G401 (cell line): ENCODE measurements around the gene RAB43. TPM values are rescaled to one million over a fixed set of nuclear protein-coding genes. Genes with fewer than 3 reads are reported as not detected.

ENCODE experiments used
- DNase-seq: peaks from one replicate; pipeline ENCODE4 v3.0.0-alpha.2; 2015; ENCODE audit warnings: low spot score
- in situ Hi-C: cut with HindIII; loops from 2 replicates; pipeline ENCODE4 v1.10.0; 2016; ENCODE audit warnings: low sequenced_read_pairs, mixed read lengths
- total RNA-seq: library from RNA; depleted of rRNA; stranded (reverse); fragments of >200 nt; shearing (Covaris generic); gene quantifications from 2 replicates; pipeline ENCODE4 v1.2.3, GENCODE V29; 2014

Gene RAB43
- total RNA-seq, 1 experiment from 2014 or later, result 17.5 TPM

DNA sequence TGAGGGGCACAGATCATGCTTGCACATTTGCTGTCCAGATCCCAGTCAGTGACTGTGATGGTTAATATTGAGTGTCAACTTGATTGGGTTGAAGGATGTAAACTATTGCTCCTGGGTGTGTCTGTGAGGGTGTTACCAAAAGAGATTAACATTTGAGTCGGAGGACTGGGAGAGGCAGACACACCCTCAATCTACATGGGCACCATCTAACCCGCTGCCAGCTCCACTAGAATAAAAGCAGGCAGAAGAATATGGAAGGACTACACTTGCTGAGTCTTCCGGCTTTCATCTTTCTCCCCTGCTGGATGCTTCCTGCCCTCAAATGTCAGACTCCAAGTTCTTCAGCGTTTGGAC is 55.9 kb downstream of the RAB43 start:
- in situ Hi-C loops, result no loop called here
- DNase-seq, result no peak

DNA sequence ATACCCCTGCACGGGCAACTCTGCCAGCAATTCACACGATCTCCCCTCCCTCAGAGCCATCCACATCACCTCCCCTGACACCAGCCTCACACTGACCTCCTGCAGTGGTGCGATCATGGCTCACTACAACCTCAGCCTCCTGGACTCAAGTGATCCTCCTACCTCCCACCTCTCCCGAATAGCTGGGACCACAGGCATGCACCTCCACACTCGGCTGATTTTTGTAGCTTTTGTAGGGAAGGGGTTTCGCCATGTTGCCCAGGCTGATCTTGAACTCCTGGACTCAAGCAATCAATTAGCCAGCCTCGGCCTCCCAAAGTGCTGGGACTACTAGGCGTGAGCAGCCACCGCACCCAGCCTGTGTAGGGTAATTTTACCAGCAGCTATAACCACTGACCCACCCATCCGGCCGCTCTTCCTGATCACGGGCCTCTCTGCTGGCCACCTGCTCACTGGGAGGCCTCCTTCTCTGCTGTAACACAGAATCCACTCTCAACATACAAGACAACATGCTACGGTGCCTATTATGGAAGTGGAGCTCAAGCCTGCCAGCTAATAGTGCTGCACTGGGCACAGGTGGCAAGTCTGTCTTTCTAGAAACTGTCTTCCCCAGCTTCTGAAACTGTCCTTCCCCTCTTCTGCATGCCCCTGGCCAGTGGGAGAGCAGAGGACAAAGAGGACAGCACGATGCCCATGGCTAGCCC is 56.4 kb downstream of the RAB43 start:
- in situ Hi-C loops, result no loop called here
- DNase-seq, result no peak

DNA sequence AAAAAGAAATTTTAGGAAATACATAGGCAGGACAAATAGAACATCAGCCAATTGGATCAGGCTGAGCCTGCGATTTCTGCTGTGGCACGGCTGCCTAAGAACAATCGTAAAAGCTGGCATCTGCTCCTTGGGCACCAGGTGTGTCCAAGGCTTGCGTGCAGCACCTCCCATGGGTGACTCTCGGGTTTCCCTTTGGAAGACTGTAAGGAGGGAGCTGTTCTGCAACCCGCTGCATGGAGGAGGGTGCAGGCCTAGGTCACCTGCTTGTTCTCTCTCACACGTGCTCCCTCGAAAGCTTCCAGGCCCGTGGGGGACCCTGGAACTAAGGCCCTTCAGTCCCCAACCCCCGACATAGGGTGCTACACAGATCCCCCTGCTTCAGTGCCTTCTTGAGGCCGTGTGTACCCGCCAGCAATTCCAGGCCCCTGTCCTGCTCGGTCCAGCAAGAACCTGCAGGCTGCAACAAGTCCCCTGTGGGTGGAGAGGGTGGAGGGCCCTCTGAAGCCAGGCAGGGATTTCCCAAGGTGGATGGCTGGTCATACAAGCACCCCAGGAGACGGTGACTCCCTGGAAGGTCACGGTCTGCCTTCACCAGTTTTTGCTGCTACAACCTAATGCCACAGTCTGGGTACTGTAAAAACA is 57.6 kb downstream of the RAB43 start:
- DNase-seq, result no peak
- in situ Hi-C loops, result no loop called here

DNA sequence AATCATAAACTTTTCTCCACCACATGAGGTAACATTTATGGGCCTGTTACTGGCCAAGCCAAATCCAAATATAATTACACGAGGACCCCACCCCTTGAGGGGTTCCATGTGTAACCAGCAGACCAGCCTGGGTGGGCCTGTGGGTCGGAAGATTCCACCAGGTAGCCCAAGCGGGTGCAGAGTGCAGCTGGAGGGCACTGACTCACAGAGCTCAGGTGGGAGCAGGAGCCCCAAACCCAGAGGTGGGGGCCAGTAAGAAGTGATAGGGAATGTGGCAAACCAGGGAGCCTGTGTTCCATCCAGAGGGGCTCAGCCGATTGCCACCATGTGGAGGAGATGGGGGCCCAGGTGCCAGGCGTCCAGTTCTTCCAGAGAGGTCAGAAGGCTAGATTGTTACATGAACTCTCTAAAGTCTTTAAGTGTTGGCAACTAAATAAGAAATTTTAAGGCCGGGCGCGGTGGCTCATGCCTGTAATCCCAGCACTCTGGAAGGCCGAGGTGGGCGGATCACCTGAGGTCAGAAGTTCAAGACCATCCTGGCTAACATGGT is 58.4 kb downstream of the RAB43 start:
- no peak for DNase-seq
- in situ Hi-C loops, result no loop called here

DNA sequence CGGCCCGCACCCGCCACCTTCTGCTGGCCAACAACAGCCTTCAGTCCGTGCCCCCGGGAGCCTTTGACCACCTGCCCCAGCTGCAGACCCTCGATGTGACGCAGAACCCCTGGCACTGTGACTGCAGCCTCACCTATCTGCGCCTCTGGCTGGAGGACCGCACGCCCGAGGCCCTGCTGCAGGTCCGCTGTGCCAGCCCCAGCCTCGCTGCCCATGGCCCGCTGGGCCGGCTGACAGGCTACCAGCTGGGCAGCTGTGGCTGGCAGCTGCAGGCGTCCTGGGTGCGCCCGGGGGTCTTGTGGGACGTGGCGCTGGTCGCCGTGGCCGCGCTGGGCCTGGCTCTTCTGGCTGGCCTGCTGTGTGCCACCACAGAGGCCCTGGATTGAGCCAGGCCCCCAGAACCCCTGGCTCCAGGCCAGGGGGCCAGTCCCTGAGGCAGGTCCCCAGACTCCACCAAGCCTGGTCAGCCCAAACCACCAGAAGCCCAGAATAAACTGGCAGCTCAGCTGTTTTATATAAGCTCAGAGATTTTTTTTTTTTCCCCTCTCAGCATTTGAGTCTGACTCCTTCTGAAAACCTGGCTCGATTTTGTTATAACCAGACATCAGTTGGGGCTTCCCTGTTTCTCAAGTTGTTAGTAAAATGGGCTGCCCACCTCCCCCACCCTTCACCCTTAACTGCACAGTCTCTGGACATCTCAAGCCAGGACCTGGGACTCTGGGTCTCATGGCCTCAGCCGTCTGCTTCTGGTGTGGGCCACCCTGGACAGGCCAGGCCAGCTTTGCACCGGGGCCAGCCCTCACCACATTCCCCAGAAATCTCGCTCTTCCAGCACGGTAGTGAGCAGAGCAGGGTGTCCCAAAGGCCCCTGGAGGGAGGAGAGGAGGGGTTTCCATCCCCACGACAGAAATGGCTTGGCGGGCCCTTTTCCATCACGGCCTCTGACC is 59.4 kb downstream of the RAB43 start:
- in situ Hi-C loops, result no loop called here
- no peak for DNase-seq

DNA sequence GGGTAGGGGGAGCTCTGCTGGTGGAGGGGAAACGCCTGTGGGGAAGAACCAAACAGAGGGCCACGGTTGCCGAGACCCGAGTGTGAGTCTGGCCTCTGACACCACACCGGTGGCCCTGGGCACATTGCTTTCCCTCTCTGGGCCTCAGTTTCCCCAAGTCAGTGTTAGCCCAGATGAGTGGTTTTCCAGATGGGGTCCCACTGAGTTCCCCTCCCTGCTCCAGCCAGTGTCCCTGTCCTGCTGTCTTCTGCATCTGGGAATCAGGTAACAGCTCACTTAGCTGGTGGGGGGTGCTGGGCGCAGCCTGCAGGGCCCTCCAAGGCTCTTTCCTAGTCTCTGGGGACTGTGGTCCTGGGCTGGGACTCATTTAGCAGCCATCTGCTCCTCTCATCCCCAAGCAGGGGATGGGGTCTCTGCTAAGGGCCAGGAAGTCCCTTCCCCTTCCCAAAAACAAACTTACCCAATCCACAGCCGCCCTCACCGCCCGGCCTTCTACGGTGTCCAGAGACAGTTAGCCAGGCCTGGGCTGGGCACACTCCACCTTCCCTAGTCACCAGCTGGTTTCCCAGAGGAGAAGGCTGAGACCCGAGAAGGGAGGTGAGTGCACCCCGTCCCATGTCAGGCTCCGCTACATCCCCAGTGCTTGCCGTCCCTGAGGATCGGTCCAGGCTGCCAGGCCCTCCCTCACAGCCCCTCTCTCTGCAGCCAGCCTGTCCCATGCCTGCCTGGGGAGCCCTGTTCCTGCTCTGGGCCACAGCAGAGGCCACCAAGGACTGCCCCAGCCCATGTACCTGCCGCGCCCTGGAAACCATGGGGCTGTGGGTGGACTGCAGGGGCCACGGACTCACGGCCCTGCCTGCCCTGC is 60.3 kb downstream of the RAB43 start:
- in situ Hi-C loops, result no loop called here
- no peak for DNase-seq

DNA sequence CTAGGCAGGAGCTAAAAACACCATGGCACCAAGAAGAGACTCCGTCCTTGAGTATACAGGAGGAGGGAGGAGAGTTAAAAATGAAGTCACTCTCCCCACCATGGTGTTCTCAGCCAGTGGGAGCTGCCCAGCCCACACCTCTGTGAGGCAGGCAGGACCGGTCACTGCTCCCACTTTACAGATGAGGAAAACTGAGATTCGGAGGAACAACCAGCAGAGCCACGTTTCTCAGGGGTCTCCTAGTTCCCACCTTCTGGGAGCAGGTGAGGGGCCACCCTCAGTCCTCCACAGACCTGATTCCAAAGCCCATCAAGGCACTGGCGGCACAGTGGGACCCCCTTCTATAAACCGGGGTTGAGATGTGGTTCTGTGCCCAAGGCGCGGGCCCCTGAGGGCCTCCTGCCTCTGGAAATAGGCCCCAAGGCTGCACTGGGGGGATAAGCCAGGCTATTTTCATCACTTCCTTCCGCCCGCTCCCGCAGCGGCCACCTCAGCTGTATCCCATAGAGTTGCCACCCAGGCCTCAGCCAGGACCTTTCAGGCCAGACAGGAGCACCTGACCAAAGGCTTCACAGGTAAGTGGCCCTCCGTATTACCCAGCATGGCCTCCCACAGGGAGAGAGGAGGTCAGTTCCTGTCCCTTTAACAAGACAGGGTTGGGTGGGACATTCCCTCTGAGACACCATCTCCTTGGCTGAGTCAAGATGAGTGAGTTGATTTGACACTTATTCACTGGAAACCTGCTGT is 61.2 kb downstream of the RAB43 start, which contains the start of gene GP9:
TSS of gene GP9 (plus strand) at position 504 of the 747 bp plus-strand sequence. CDS start 961 bp downstream, outside the sequence.
- in situ Hi-C loops, result no loop called here
- DNase-seq, result no peak

DNA sequence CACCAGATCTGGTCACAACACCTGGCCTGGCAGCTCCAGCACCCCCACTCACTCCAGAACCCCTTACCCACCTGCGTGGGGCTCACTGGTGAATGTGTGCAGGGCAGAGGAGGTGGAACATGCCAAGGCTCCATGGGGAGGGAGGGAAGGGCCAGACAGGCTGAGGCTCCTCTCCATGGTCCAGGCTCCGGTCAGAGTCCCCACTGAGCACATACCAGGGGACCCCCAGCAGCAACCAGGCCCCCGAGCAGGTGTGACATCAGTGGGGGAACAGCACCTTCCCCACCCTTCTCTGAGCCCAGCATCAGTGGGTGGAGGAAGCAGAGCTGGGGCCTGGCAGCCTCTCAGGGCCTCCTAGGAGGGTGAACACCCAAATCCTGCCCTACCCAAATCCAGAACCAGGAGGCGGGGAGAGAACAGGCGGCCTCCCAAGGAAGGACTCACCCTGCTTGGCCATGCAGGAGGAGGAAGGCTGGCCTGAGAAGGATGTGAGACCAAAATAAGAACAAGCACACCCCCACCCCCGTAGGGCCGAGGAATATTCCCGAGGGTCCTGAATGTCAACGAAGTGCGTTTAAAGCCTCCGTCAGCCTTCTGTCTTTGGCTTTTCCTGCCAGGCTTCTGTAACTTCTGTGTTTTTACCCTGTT is 62.2 kb downstream of the RAB43 start:
- DNase-seq, result no peak
- in situ Hi-C loops, result loop anchor here (10.0 kb wide), 1 partner anchor 55 kb away; no protein-coding TSS in a partner anchor

DNA sequence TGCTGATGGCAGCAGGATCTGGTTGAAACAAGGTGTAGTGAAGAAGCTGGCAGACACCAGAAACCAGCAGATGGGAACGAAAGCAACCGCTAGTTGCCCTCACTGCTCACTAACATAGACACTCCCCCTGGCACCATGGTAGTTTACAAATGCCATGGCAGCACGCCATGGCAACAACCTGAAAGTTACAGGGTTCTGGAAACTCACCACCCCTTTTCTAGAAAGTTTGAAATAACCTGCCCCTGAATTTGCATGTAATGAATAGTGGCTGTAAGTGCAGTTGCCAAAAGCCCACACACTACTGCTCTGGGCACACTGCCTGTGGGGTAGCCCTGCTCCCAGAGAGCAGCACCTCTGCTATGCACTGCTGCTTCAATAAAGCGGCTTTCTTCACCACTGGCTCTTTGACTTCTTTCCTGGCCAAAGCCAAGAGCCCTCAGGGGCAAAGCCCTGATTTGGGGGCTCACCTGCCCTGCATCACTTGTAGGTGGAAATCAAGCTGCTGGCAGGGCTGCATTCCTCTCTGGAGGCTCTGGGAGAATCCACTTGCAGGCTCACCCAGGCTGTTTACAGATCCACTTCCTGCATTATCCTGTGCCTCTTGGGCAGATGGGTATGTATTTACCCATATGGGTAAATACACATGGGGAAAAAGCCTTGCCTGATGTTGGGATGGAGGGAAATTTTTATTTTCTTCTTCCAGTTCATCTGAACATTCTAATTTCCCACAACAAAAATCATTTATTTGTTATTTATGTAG is 63.0 kb downstream of the RAB43 start:
- peak; percentile 82 for DNase-seq
- in situ Hi-C loops, result loop anchor here (10.0 kb wide), 1 partner anchor 56 kb away; no protein-coding TSS in a partner anchor

DNA sequence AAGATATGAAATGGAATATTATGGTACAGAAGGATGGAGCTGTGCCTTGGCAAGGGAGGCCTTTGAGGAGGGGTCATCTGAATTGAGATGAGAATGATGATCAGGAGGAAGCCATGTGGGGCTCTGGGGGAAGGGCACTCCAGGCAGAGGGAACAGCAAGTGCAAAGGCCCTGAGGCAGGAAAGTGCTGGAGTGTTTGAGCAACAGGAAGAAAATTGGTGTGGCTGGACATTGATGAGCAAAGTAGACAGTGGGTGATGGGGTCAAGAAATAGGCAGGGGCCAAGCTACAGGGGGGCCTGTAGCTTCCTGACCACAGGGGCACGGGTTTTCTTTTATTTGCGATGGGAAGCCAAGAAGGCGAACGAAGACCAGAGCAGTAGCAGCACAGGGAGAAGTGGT is 64.4 kb downstream of the RAB43 start:
- no peak for DNase-seq
- in situ Hi-C loops, result loop anchor here (10.0 kb wide), 1 partner anchor 58 kb away; no protein-coding TSS in a partner anchor

DNA sequence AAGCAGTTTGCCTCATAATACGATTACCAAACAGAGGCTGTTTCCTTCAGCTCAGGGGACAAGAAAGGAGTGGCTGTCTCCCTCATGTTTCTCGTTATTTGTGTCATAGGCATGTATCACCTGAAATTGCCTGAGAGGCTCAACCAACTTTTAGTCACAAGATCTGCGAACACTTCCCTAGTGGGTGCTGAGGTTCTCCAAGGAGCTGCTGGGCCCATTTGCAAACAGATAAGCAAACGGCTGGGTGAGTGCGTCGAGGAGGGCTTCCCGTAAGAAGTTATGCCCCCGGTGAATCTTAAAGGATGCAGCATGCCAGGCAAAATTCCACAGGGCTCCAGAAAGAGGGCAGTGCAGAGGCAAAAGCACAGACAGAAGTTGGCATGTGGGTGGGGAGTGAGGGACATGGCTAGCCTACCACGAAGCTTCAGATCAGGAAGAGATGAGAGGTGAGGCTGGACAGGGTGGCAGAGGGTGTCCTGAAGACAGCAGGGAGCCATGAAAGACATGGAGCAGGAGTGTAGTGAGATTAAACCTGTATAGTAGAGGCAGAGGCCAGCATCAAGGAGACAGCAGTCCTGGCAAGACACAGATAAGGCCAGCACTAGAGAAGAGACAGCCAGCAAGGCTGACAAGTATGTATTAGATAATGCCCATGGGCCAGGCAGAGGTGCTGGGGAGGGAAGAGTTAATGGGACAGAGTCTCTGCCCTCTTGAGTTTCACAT is 65.0 kb downstream of the RAB43 start:
- in situ Hi-C loops, result loop anchor here (10.0 kb wide), 1 partner anchor 58 kb away; no protein-coding TSS in a partner anchor
- DNase-seq, result no peak

DNA sequence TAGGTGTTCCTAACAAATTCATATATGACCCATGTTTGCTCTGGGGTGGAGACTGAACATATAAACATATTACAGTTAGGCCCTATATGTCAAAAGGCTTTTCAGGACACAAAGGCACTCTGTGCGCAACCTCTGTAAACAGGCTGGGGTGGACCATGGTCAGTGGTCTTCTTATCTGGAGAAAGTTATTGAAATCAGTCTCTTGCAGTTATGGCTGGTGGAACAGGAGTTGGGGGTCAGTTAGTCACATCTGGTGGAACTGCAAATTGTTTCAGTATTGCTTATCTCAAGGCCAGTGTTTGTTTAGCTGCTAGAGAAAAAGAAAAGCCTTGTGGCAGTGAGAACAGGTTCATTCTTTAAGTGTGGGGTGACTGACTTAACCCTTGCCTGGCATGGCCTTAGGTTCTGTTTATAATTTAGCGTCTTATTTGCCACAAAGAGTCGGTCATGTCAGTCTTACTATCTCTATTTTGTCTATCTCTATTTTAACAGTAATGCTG is 66.9 kb downstream of the RAB43 start:
- in situ Hi-C loops, result loop anchor here (10.0 kb wide), 1 partner anchor 60 kb away; no protein-coding TSS in a partner anchor
- DNase-seq, result no peak

DNA sequence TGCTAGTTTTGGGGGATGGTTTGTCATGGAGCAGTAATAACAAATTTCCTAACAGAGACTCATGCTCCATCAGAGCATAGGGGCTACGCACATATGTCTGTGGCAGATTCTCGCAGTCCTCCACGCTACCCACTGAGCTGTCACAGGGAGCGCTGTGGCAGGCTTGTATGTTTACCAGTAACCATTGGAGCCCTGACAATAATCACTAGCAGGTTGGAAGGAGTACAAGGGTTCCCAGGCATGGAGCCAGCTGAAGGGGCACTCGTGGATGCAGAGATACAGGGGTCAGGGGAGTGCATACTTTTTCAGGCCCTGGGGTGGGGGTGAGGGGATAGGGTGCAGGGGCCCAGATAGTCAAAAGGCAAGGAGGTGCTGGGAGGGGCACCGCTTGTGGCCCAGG is 68.9 kb downstream of the RAB43 start:
- in situ Hi-C loops, result loop anchor here (10.0 kb wide), 1 partner anchor 62 kb away; no protein-coding TSS in a partner anchor
- peak; percentile 70 for DNase-seq

DNA sequence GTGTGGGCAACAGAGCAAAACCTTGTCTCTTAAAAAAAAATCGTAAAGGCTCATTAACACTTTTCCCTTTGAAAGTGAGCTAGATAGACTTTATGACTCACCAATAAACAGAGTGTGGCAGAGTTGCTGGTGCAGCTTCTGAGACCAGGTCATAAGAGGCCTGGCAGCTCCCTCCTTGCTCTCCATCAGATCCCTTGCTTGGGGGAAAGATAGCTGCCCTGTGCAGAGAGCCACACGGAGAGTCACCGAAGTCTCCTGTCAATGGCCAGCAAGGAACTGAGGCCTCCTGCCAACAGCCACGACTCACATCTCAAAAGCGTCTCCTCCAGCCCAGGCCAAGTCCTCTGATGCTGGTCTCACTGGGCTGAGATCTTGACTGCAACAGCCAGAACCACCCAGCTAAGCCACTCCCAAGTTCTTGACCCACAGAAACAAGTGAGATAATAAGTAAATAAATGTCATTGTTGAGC is 69.7 kb downstream of the RAB43 start:
- in situ Hi-C loops, result loop anchor here (10.0 kb wide), 1 partner anchor 63 kb away; no protein-coding TSS in a partner anchor
- DNase-seq, result peak; percentile 34

DNA sequence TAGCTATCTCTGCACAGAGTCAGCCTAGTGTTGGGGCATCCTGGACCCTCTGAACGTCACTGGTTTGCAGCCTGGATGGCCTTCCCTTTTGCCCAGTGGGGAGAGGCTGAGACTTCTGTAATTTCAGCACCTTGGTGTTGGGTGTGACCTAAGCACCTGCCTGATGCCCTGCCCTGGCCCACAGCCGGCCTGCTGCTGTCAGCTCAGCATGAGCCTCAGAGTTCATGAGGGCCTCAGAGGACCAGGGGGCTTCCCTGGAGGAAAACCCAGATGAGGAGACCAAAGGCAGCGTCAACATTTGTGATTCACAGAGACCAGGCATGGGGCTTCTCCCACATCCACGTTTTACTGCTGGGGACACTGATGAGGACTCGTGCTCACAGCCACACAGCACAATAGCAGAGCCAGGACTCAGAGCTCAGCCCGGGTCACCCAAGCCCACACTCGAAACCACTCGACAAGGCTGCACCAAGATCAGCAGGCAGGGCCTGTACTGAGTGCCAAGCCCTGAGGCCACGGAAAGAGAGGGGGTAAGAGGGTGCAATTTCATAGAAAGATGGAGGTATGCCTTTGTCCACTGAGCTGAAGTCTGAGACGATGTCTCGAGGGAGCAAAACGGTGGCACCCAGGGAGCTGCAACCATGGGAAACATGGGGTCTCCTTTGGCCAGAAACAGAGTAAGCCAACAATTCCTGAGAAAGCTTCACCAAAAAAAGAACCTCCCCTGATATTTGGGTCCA is 70.9 kb downstream of the RAB43 start:
- in situ Hi-C loops, result loop anchor here (10.0 kb wide), 1 partner anchor 64 kb away; no protein-coding TSS in a partner anchor
- no peak for DNase-seq
